SK-N-SH treated with all-trans-retinoic acid at 6 μM for 48 hours (cell line): Measurements from ENCODE around the gene MUS81.

Experiments
- ARNTL ChIP-seq: fragments of 450-650 bp; formaldehyde crosslinking; IDR thresholded peaks from 2 replicates; pipeline ENCODE4 v1.5.0; 2020; ENCODE audit warnings: low read depth, mild to moderate bottlenecking, moderate library complexity, borderline replicate concordance
- CSDC2 ChIP-seq: fragments of 250-450 bp; sonication (Bioruptor Pico); IDR thresholded peaks from 2 replicates; pipeline ENCODE4 v1.5.0; 2020; ENCODE audit warnings: mild to moderate bottlenecking, moderate library complexity
- PPARA ChIP-seq: fragments of 250-450 bp; sonication (Bioruptor Pico); IDR thresholded peaks from 2 replicates; pipeline ENCODE4 v1.5.0; 2020; ENCODE audit warnings: mild to moderate bottlenecking, borderline replicate concordance
- ZFP30 ChIP-seq: fragments of 450-650 bp; formaldehyde crosslinking; IDR thresholded peaks from 2 replicates; pipeline ENCODE4 v1.5.0; 2022; ENCODE audit warnings: mild to moderate bottlenecking, moderate library complexity
- TF ChIP-seq, protein P1 (sequence below): fragments of 250-450 bp; sonication (Bioruptor Pico); IDR thresholded peaks from 2 replicates; pipeline ENCODE4 v1.8.0; 2020; ENCODE audit warnings: mild to moderate bottlenecking, moderate library complexity, borderline replicate concordance

DNA sequence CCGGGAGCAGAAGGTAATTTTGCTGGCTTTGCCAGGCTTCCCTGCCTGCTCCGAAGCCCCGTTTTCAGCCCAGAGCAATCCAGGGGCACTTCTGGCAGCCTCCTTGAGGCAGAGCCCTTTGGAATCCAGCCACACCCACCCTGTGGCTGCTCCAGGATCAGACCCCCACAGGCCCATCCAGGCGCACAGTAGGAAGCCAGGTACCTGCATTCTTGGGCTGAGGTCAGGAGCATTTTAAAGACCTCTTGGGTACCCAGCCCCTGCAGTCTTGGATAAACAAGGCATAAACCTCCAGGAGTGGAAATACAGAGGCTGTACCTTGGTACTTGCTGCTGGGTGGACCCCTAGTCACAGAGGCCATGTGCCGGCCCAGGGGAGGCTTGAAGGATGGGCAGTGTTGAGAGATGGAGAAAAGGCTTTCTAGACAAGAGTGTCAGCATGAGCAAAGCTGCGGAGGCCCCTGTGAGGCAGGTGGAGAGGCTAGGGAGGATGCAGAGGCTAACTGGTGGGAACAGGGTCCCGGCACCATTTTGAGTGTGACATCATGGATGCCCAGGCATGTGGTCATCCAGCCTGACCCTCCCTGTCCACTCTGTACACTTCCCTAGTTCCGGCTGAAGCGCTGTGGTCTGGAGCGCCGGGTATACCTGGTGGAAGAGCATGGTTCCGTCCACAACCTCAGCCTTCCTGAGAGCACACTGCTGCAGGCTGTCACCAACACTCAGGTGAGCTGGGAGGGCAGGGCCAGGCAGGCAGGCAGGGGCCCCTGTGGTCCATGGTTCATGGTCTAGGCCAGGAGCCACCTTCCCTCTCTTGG is 3.9 kb downstream of the MUS81 start:
- TF ChIP-seq ARNTL (CRISPR knock-in tag) (no peak), ZFP30 (CRISPR knock-in tag) (no peak), PPARA (CRISPR knock-in tag) (no peak), CSDC2 (CRISPR knock-in tag) (no peak)
- TF ChIP-seq, protein P1, sequence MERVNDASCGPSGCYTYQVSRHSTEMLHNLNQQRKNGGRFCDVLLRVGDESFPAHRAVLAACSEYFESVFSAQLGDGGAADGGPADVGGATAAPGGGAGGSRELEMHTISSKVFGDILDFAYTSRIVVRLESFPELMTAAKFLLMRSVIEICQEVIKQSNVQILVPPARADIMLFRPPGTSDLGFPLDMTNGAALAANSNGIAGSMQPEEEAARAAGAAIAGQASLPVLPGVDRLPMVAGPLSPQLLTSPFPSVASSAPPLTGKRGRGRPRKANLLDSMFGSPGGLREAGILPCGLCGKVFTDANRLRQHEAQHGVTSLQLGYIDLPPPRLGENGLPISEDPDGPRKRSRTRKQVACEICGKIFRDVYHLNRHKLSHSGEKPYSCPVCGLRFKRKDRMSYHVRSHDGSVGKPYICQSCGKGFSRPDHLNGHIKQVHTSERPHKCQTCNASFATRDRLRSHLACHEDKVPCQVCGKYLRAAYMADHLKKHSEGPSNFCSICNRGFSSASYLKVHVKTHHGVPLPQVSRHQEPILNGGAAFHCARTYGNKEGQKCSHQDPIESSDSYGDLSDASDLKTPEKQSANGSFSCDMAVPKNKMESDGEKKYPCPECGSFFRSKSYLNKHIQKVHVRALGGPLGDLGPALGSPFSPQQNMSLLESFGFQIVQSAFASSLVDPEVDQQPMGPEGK (CRISPR knock-in tag), result no peak
